Cardiac fibroblast (primary cell): ENCODE measurements around the gene CDC73.

ENCODE experiments used
- DNase-seq, 2 donors: peaks; one replicate each; pipeline versions ENCODE4 v3.0.0 to v3.0.0-alpha.2; 2010; ENCODE audit warnings: low read depth in 2 of 2
- H3K4me3 ChIP-seq, 2 donors: replicated peaks in 1 of 2; 1 replicate in 1 of 2; 2 replicates in 1 of 2; pipeline ENCODE4 v1.5.1; 2011; ENCODE audit warnings: low read depth in 2 of 2, low read length in 2 of 2, mild to moderate bottlenecking in 2 of 2, moderate library complexity in 1 of 2
- TF ChIP-seq, protein P1 (sequence below): IDR thresholded peaks from one replicate; pipeline ENCODE4 v1.5.1; 2011; ENCODE audit warnings: low read depth, mild to moderate bottlenecking, low read length, inconsistent platforms

CDC73 gene

DNA sequence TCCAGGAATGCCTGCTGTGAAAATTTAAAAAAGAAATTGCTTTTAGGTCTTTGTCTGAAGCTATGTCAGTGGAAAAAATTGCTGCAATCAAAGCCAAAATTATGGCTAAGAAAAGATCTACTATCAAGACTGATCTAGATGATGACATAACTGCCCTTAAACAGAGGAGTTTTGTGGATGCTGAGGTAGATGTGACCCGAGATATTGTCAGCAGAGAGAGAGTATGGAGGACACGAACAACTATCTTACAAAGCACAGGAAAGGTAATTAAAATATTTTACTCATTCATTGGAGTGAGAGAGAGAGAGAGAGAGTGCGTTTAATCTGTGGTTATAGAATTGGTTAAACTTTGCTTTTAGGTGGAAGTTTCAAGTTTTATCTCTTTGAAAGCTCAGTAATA, 20.0 kb downstream of the CDC73 start:
- no peak overlapping the region for H3K4me3 ChIP-seq
- TF ChIP-seq, protein P1, sequence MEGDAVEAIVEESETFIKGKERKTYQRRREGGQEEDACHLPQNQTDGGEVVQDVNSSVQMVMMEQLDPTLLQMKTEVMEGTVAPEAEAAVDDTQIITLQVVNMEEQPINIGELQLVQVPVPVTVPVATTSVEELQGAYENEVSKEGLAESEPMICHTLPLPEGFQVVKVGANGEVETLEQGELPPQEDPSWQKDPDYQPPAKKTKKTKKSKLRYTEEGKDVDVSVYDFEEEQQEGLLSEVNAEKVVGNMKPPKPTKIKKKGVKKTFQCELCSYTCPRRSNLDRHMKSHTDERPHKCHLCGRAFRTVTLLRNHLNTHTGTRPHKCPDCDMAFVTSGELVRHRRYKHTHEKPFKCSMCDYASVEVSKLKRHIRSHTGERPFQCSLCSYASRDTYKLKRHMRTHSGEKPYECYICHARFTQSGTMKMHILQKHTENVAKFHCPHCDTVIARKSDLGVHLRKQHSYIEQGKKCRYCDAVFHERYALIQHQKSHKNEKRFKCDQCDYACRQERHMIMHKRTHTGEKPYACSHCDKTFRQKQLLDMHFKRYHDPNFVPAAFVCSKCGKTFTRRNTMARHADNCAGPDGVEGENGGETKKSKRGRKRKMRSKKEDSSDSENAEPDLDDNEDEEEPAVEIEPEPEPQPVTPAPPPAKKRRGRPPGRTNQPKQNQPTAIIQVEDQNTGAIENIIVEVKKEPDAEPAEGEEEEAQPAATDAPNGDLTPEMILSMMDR: no peak
- no peak for DNase-seq

DNA sequence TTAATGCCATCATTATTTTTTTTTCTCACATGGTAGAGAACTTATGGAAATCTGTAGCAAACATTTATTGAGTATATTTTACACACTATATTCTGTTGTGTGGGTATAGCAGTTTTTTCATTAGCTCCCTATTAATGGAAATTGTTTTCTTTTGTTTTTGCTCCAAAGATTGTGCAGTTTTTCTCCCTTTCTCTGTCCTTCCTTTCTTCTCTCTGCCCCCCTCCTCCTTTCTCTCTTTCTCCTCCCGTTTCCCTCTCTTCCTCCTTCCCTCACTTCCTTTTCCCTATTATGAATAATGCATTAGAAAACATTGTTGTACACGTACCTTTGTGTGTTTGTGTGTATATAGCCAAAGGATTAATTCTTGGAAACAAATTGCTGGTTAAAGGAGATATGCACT, 20.6 kb downstream of the CDC73 start:
- H3K4me3 ChIP-seq: no peak overlapping the region
- DNase-seq: no peak
- TF ChIP-seq, protein P1: no peak

DNA sequence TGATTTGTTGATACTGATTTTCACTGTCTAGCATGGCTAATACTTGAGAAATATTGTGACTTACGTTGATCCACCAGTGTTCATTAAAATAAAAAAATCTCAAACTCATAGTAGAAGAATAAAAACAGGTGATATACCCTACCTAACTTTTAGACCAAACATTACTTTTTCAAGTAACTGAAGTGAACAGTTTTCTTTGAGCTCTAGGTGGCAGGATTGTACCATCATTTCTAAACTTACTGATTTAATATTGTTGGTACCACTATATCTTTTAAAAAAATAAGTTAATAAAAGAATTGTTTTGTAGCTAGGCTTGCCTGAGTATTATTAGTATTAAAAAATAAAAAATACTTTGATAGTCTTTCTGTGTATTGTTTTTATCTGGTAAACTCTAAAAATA, 21.5 kb downstream of the CDC73 start:
- H3K4me3 ChIP-seq: no peak overlapping the region
- TF ChIP-seq, protein P1: peak; percentile 4
- peak; percentile 29 to 47 for DNase-seq

DNA sequence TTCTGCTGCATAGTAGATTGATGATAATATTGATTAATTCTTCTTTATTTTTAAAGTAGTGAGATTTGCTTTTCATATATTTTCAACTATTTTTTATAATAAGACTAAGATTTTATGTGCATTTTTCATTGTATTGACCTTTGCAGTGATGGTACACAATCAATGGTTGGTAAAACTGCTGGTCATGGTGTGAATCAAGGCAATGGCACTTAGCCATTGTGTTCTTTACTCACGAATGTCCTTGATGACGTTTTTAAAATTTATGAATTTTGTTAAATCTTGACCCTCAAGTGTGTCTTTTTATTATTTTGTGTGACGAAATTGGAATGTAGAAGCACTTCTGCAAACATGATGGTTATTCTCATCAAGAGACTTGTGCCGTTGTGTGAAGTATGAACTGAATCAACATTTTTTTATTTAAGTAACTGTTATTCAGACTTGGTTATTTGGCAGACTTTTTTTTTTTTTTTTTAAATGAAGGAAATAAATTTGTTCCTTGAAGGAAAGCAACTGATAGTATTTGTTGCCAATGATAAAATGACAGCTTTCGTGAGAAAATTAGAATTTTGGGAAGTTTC, 22.6 kb downstream of the CDC73 start:
- no peak overlapping the region for H3K4me3 ChIP-seq
- DNase-seq: no peak
- TF ChIP-seq, protein P1: no peak

DNA sequence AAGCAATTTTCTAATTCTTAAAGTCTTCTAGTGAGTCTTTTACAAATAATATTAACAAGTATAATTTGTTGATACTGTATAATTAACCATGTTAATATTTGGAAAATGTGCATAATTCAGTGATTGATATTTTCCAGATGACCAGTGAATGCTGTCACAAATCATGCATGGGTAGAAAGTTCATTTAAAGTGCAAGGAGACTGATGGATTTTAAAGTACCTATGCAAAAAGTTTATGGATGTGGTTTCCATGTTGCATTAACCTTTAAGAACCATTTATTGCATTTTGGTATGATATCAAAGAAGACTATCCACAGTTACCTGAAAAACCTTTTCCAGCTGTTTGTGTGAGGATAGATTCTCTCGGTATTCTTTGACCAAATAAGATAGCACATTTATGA, 23.2 kb downstream of the CDC73 start:
- H3K4me3 ChIP-seq: no peak overlapping the region
- TF ChIP-seq, protein P1: no peak
- DNase-seq: no peak

DNA sequence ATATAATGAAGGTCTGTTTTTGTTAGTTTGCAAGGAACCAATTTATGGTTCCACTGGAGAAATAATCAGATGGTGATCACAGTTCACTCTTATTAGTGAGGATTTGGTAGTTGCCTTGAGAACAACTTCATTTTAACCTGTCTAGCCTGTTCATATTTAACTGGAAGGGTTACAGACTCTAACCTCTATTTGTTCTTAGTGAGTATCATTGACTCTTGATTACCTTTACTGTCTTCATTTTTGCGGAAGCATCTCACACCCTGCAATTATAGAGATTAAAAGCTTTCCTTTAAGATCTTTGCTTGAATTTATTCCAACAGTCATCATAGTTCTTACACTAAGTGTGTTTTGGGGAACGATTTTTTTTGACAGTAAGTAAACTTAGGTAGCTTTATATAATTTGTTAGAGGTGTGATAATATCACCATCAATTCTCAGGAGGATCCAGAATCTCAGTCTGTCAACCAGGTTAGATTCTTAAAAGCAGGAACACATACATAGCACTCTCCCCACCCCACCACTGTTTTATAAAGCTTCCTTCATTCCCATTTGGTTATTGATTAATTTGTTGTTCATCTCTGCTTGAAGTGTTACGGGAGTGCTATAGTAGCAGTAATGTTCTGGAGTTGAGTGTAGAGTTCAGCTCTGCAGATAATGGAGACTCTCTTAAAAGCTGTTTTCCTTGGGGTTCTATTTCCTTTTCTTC, 34.4 kb downstream of the CDC73 start:
- no peak overlapping the region for H3K4me3 ChIP-seq
- TF ChIP-seq, protein P1: no peak
- no peak for DNase-seq

DNA sequence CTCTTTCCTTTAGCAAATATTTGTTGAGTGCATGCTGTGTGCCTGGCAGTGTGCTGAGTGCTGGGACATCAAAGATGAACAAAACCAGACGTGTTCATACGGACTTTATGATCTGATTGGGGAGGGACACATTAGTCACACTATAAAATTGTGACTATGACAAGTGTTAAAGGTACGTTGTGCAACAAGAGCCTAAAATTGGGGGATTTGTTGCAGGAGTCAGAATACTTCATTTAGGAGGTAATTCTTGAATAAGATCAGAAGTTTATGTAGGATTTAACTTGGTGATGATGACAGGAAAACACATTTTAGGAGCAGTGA, 35.0 kb downstream of the CDC73 start:
- H3K4me3 ChIP-seq: no peak overlapping the region
- TF ChIP-seq, protein P1: no peak

More for the DNA sequence above, 35.0 kb downstream of the CDC73 start:
- DNase-seq: no peak
